Measurements from ENCODE around the gene VGLL4. TPM values are rescaled to one million over a fixed set of nuclear protein-coding genes. Genes with fewer than 3 reads are reported as not detected.

Gene VGLL4
- total RNA-seq, 1 experiment from 2014 or later = 42.1 TPM

DNA sequence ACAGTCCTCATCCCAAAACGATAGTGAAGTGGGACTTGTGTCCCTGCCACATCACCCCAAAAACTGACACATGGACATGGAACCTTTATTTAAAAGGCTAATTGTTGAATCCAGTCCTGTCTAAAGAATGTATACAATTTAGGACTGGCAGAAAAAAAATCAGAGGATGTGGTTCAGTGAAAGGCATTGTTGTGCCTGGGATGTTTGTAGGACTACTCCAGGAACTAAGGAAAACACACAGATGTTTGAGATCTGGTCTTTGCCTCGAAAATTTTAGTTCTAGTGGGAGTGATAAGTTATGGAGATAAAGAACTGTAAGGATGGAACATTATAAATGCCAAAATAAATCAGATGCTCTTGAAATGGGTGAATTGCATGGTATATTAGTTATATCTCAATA lies 27.2 kb downstream of the VGLL4 start:
- Mint-ChIP-seq H3K4me3 (no peak overlapping the region), H3K4me1 (peaks cover 77 to 82% of the 10 kb centered on the region in 2 experiments), H3K27ac (no peak overlapping the region; a peak in 1 of 7 replicates), H3K36me3 (ENCODE audit: insufficient read depth in 1 of 3, low read depth in 3 of 3) (no peaks in the 10 kb centered on the region), H3K27me3 (ENCODE audit: low read depth) (no peaks in the 10 kb centered on the region), H3K9me3 (no peaks in the 10 kb centered on the region)
- H4K8ac ChIP-seq (replicated peaks; ENCODE audit: insufficient read length, low read depth, low read length) = no peak overlapping the region
- no peak overlapping the region for H2BK12ac ChIP-seq (ENCODE audit: insufficient read length, low read depth, low read length)
- no peak overlapping the region for H3K56ac ChIP-seq (ENCODE audit: insufficient read length, low read depth, low read length)
- no peak overlapping the region for H3K27ac ChIP-seq (ENCODE audit: insufficient read length, low read depth, low read length)
- no peak overlapping the region for H3K18ac ChIP-seq (ENCODE audit: insufficient read length, low read depth, low read length)
- no peak overlapping the region for H3T11ph ChIP-seq (ENCODE audit: low read length)
- H3K4me1 ChIP-seq (ENCODE audit: insufficient read depth, low read length) = peaks cover 5% of the 10 kb centered on the region; the same call in 1 of the 2 replicates
- peaks cover 11% of the 10 kb centered on the region; the same call in 1 of the 2 replicates for H3K79me2 ChIP-seq (ENCODE audit: insufficient read depth, low read length)
- WGBS (ENCODE audit: extremely low coverage, insufficient read length, low lambda C conversion rate) = no CpG with 5 or more reads among the region's 2 CpGs
- no peak overlapping the region for H3K4me2 ChIP-seq (ENCODE audit: insufficient read depth, insufficient read length, low read length)
- H3K4ac ChIP-seq (ENCODE audit: low read depth, low read length) = no peak overlapping the region
- no peaks in the 10 kb centered on the region for H3K27me3 ChIP-seq (ENCODE audit: insufficient read depth, low read length)
- H4K5ac ChIP-seq (ENCODE audit: insufficient read length, low read depth, low read length) = no peak overlapping the region
- H3K9ac ChIP-seq (ENCODE audit: extremely low read depth, insufficient read length, low read length) = no peak overlapping the region
- H3K23me2 ChIP-seq (ENCODE audit: insufficient read length, low read depth, low read length, poor library complexity, severe bottlenecking) = no peaks in the 10 kb centered on the region
- H4K20me1 ChIP-seq (ENCODE audit: control insufficient read depth, insufficient read depth, insufficient read length) = no peaks in the 10 kb centered on the region
- H2AK5ac ChIP-seq (ENCODE audit: insufficient read length, low read length) = no peak overlapping the region
- H2BK15ac ChIP-seq (ENCODE audit: low read depth, low read length) = no peak overlapping the region
- H3K9me3 ChIP-seq (ENCODE audit: control insufficient read depth, low read depth, low read length) = no peaks in the 10 kb centered on the region
- TF ChIP-seq CTCF (conservative IDR thresholded peaks at IDR 0.05) = no peak
- no peak overlapping the region for H2BK20ac ChIP-seq (ENCODE audit: low read depth, low read length, poor library complexity, severe bottlenecking)
- no peak overlapping the region for H3K14ac ChIP-seq (ENCODE audit: insufficient read depth, low read length)
- no peak overlapping the region for H2BK120ac ChIP-seq (ENCODE audit: low read depth, low read length, poor library complexity, severe bottlenecking)
- no peak overlapping the region for H3K23ac ChIP-seq (ENCODE audit: insufficient read length, low read depth, low read length)
- no peak for DNase-seq
- H3K79me1 ChIP-seq (ENCODE audit: insufficient read depth, low read depth, low read length, poor library complexity, severe bottlenecking) = peaks cover 10% of the 10 kb centered on the region
- no peak overlapping the region for H2AFZ ChIP-seq (ENCODE audit: low read length)
- no peak overlapping the region for H2BK5ac ChIP-seq (ENCODE audit: insufficient read length, low read length)
- no peak overlapping the region for H4K91ac ChIP-seq (ENCODE audit: insufficient read length, low read depth, low read length)

Data from H9 (cell line).